Pancreas (tissue), 10 donors: ENCODE data around the gene PRSS27. TPM values are rescaled to one million over a fixed set of nuclear protein-coding genes. Genes with fewer than 3 reads are reported as not detected.

Source experiments
- ATAC-seq, 4 donors: fragments of 200-7000 bp; cut with Tn5 transposase; one replicate each; pipeline versions ENCODE4 v1.8.0 to v1.9.1; 2020; ENCODE audit warnings: mild to moderate bottlenecking in 4 of 4, moderate library complexity in 4 of 4
- DNase-seq, 6 donors: peaks; one replicate each; pipeline ENCODE4 v3.0.0-alpha.2; 2020
- FAIRE-seq: peaks from 2 replicates; lab custom pipeline; 2012; peaks lifted over from hg19 to GRCh38; lab: Jason Lieb, UNC
- H3K27ac ChIP-seq, 4 donors: fragments of 200-600 bp; sonication (generic); 1 replicate in 3 of 4; 2 replicates in 1 of 4; pipeline versions ENCODE4 v1.5.0 to v1.8.0; 2020
- H3K27me3 ChIP-seq, 4 donors: fragments of 200-600 bp; one replicate each; pipeline ENCODE4 v1.8.0; 2021
- H3K36me3 ChIP-seq, 3 donors: fragments of 200-600 bp; sonication (generic) in 1 of 3; one replicate each; pipeline versions ENCODE4 v1.5.0 to v1.8.0; 2020 to 2021
- H3K4me1 ChIP-seq, 3 donors: fragments of 200-600 bp; one replicate each; pipeline ENCODE4 v1.8.0; 2021
- H3K4me3 ChIP-seq, 4 donors: fragments of 200-600 bp; sonication (generic) in 2 of 4; one replicate each; pipeline versions ENCODE4 v1.5.0 to v1.8.0; 2020 to 2021
- H3K9me3 ChIP-seq, 4 donors: fragments of 200-600 bp; one replicate each; pipeline ENCODE4 v1.8.0; 2021
- CTCF ChIP-seq, 4 donors: fragments of 200-600 bp; sonication (generic) in 3 of 4; IDR thresholded peaks; one replicate each; pipeline versions ENCODE4 v1.5.0 to v1.8.0; 2021; ENCODE audit warnings: antibody characterized with exemption in 4 of 4
- WGBS, 2 donors: extraction: QIAGEN DNeasy Blood & Tissue Kit; methylation state at CpG; one replicate each; pipeline ENCODE4 v1.1.7; 2013; 5-methylcytosine and 5-hydroxymethylcytosine counted together
- intact Hi-C, 3 donors: fragments of 100-400 bp; cut with DNase I; formaldehyde crosslinking; loops; one replicate each; pipeline versions ENCODE4 v1.11.1 to v1.14.2; 2022
- polyA plus RNA-seq, 2 donors: library from polyadenylated mRNA; stranded (reverse); fragments of 200-250 nt; gene quantifications; one replicate each; pipeline ENCODE4 v1.2.3, GENCODE V29; 2013
- total RNA-seq, 6 donors: library from RNA; stranded (reverse); fragmentation: NEBNext Ultra II Directional in 4 of 6; extraction: Animal tissue kit (Norgen Biotek cat#: 25700) in 4 of 6; gene quantifications; one replicate each; pipeline versions ENCODE4 v1.2.1 to v1.2.4, GENCODE V29; 2021 to 2023
- donor health status: healthy with polysubstance abuse.
- donor health status: DM: no; HTN: no; CAD: no; lungs with moderate emphysema.
- donor health status: DM: no; HTN: no; CAD: no.
- donor health status: control.
- donor health status: control.
- donor health status: Bipolar disorder and iron deficiency.
- donor health status: DM: yes; HTN: yes; CAD: no.
- donor health status: DM: no; HTN: no; CAD: no.
- donor health status: DM: no; HTN: no; CAD: no.
- donor health status: DM: yes; HTN: yes; CAD: no.

PRSS27 gene
- total and polyA plus RNA-seq, 8 donors, result 0.22 to 2.1 (median 0.56) TPM

- Histone ChIP-seq H3K36me3 (peaks cover 0 to 34% (median 10%) of the 10 kb centered on the region in 3 donors), H3K9me3 (no peaks in the 10 kb centered on the region), H3K27ac (no peak overlapping the region), H3K4me1 (no peaks in the 10 kb centered on the region), H3K4me3 (no peak overlapping the region), H3K27me3 (no peaks in the 10 kb centered on the region)
- FAIRE-seq (no peak), ATAC-seq (no peak), DNase-seq (peak in 2 of 6 donors; percentile 18 to 56)
- TF ChIP-seq CTCF (IDR thresholded peaks at IDR 0.05), result no peak
- 95 to 96% methylated on average over 13 to 15 of the region's 15 CpGs for WGBS, 2 donors
- intact Hi-C loops, result no loop called here
Measured at GRCh38 chr16:2701272-2701671, 18.8 kb downstream of the PRSS27 start.

GRCh38 chr16:2700786-2701185 is 19.2 kb downstream of the PRSS27 start:
- DNase-seq, result peak in 2 of 6 donors; percentile 12 to 40
- no peaks in the 10 kb centered on the region for H3K4me1 ChIP-seq
- no peak overlapping the region for H3K27ac ChIP-seq
- intact Hi-C loops, result no loop called here
- no peaks in the 10 kb centered on the region for H3K27me3 ChIP-seq
- 87 to 90% methylated on average over 11 to 13 of the region's 13 CpGs for WGBS, 2 donors
- peaks cover 0 to 34% (median 10%) of the 10 kb centered on the region in 3 donors for H3K36me3 ChIP-seq
- no peak for FAIRE-seq
- no peak overlapping the region for H3K4me3 ChIP-seq
- no peaks in the 10 kb centered on the region for H3K9me3 ChIP-seq
- TF ChIP-seq CTCF (IDR thresholded peaks at IDR 0.05), result no peak
- ATAC-seq, result no peak

- ATAC-seq, result no peak
Measured at GRCh38 chr16:2699791-2700600, 20.0 kb downstream of the PRSS27 start.

GRCh38 chr16:2698965-2699750 is 20.9 kb downstream of the PRSS27 start:
- H3K4me3 ChIP-seq, result no peak overlapping the region
- no peaks in the 10 kb centered on the region for H3K27me3 ChIP-seq
- H3K4me1 ChIP-seq, result no peaks in the 10 kb centered on the region
- FAIRE-seq, result no peak
- no peak for TF ChIP-seq CTCF (IDR thresholded peaks at IDR 0.05)
- 88 to 90% methylated on average over 32 of the region's 32 CpGs for WGBS, 2 donors
- peaks cover 0 to 34% (median 10%) of the 10 kb centered on the region in 3 donors for H3K36me3 ChIP-seq
- no peaks in the 10 kb centered on the region for H3K9me3 ChIP-seq
- intact Hi-C loops, result no loop called here
- ATAC-seq, result no peak
- no peak overlapping the region for H3K27ac ChIP-seq
- DNase-seq, result peak in 2 of 6 donors; percentile 17 to 64

More at GRCh38 chr16:2699791-2700600, 20.0 kb downstream of the PRSS27 start:
- FAIRE-seq (no peak), DNase-seq (peak in 2 of 6 donors; percentile 19 to 67)
- Histone ChIP-seq H3K4me1 (no peaks in the 10 kb centered on the region), H3K36me3 (peaks cover 0 to 34% (median 10%) of the 10 kb centered on the region in 3 donors), H3K27me3 (no peaks in the 10 kb centered on the region), H3K4me3 (no peak overlapping the region), H3K9me3 (no peaks in the 10 kb centered on the region), H3K27ac (no peak overlapping the region)
- 89 to 92% methylated on average over 28 of the region's 28 CpGs for WGBS, 2 donors
- no peak for TF ChIP-seq CTCF (IDR thresholded peaks at IDR 0.05)
- intact Hi-C loops, result no loop called here
